GM18508 (cell line): ENCODE results near the gene HS6ST2.

Experiments
- ATAC-seq: cut with Tn5 transposase; IDR thresholded peaks from one replicate; pipeline ENCODE4 v1.9.1; 2021; ENCODE audit warnings: moderate number of reproducible peaks; ENCODE audit not compliant: insufficient read depth, unreplicated experiment

Gene HS6ST2

GRCh38 chrX:132692526-132692925 is 265.9 kb downstream of the HS6ST2 start:
- no peak for ATAC-seq

- ATAC-seq = no peak
Observed at GRCh38 chrX:132692066-132692465, 266.4 kb downstream of the HS6ST2 start.

GRCh38 chrX:132689612-132690563 is 268.5 kb downstream of the HS6ST2 start:
- no peak for ATAC-seq

GRCh38 chrX:132685276-132685675 is 273.2 kb downstream of the HS6ST2 start:
- ATAC-seq = no peak

- ATAC-seq = peak; percentile 64
Observed at GRCh38 chrX:132677233-132677716, 281.2 kb downstream of the HS6ST2 start.

GRCh38 chrX:132676561-132677186 is 281.8 kb downstream of the HS6ST2 start:
- no peak for ATAC-seq

GRCh38 chrX:132676102-132676501 is 282.3 kb downstream of the HS6ST2 start:
- no peak for ATAC-seq

- no peak for ATAC-seq
Observed at GRCh38 chrX:132673331-132673730, 285.1 kb downstream of the HS6ST2 start.

GRCh38 chrX:132671229-132671641 is 287.2 kb downstream of the HS6ST2 start:
- ATAC-seq = no peak

- ATAC-seq = no peak
Observed at GRCh38 chrX:132669142-132669541, 289.3 kb downstream of the HS6ST2 start.

- no peak for ATAC-seq
Observed at GRCh38 chrX:132668178-132668577, 290.3 kb downstream of the HS6ST2 start.

GRCh38 chrX:132665676-132666075 is 292.8 kb downstream of the HS6ST2 start:
- ATAC-seq = no peak

GRCh38 chrX:132664273-132664672 is 294.2 kb downstream of the HS6ST2 start:
- ATAC-seq = no peak

- ATAC-seq = no peak
Observed at GRCh38 chrX:132662844-132663243, 295.6 kb downstream of the HS6ST2 start.

GRCh38 chrX:132657876-132658275 is 300.6 kb downstream of the HS6ST2 start:
- ATAC-seq = no peak

- no peak for ATAC-seq
Observed at GRCh38 chrX:132652871-132653270, 305.6 kb downstream of the HS6ST2 start.

- no peak for ATAC-seq
Observed at GRCh38 chrX:132651421-132652086, 306.9 kb downstream of the HS6ST2 start.

- ATAC-seq = no peak
Observed at GRCh38 chrX:132648895-132649294, 309.5 kb downstream of the HS6ST2 start.

GRCh38 chrX:132639446-132639845 is 319.0 kb downstream of the HS6ST2 start:
- no peak for ATAC-seq

GRCh38 chrX:132638313-132638712 is 320.1 kb downstream of the HS6ST2 start:
- no peak for ATAC-seq

- no peak for ATAC-seq
Observed at GRCh38 chrX:132636080-132636479, 322.3 kb downstream of the HS6ST2 start.
